DND-41 (cell line): ENCODE measurements around the gene A4GNT.

ENCODE experiments used
- ATAC-seq: fragments of 200-7000 bp; cut with Tn5 transposase; 3 replicates; pipeline ENCODE4 v1.9.1; 2021; ENCODE audit warnings: low read depth; ENCODE audit not compliant: insufficient read depth
- DNase-seq: peaks from one replicate; pipeline ENCODE4 v3.0.0-alpha.2; 2020
- H2AFZ ChIP-seq: 2 replicates; pipeline ENCODE4 v1.6.0; 2012; ENCODE audit warnings: low read depth, low read length
- H3K27ac ChIP-seq: 2 replicates; pipeline ENCODE4 v1.5.1; 2012; ENCODE audit warnings: low read length, inconsistent platforms
- H3K27me3 ChIP-seq: fragments of 200-600 bp; sonication (generic); 2 replicates; pipeline ENCODE4 v1.6.0; 2012; ENCODE audit warnings: low read length, mild to moderate bottlenecking, inconsistent platforms; ENCODE audit not compliant: insufficient read depth, poor library complexity
- H3K36me3 ChIP-seq: 2 replicates; pipeline ENCODE4 v1.5.1; 2012; ENCODE audit warnings: low read length, inconsistent platforms; ENCODE audit not compliant: insufficient read depth
- H3K4me1 ChIP-seq: 2 replicates; pipeline ENCODE4 v1.5.1; 2012; ENCODE audit warnings: mild to moderate bottlenecking, low read length; ENCODE audit not compliant: insufficient read depth
- H3K4me2 ChIP-seq: 2 replicates; pipeline ENCODE4 v1.6.0; 2012; ENCODE audit warnings: mild to moderate bottlenecking, moderate library complexity, low read length, inconsistent platforms; ENCODE audit not compliant: insufficient read depth
- H3K4me3 ChIP-seq, 2 experiments: fragments of 200-600 bp in 1 of 2; shearing (Covaris generic) in 1 of 2; 2 replicates each; pipeline ENCODE4 v1.5.1; 2012 to 2016; ENCODE audit warnings: inconsistent platforms in 2 of 2, low read length in 2 of 2, mild to moderate bottlenecking in 2 of 2, low read depth in 1 of 2, moderate library complexity in 1 of 2
- H3K79me2 ChIP-seq: 2 replicates; pipeline ENCODE4 v1.6.0; 2012; ENCODE audit warnings: low read length, inconsistent platforms; ENCODE audit not compliant: insufficient read depth
- H3K9ac ChIP-seq: 2 replicates; pipeline ENCODE4 v1.6.0; 2012; ENCODE audit warnings: low read depth, mild to moderate bottlenecking, inconsistent platforms, low read length, moderate library complexity
- H3K9me3 ChIP-seq: 2 replicates; pipeline ENCODE4 v1.5.1; 2012; ENCODE audit warnings: low read length, moderate library complexity, mild to moderate bottlenecking, inconsistent platforms; ENCODE audit not compliant: insufficient read depth, severe bottlenecking
- H4K20me1 ChIP-seq: 2 replicates; pipeline ENCODE4 v1.6.0; 2012; ENCODE audit warnings: low read length; ENCODE audit not compliant: insufficient read depth
- EZH2 ChIP-seq: IDR thresholded peaks from 3 replicates; pipeline ENCODE4 v1.6.1; 2012; ENCODE audit warnings: borderline replicate concordance, low read depth, mild to moderate bottlenecking, moderate library complexity, low read length, inconsistent platforms; ENCODE audit not compliant: severe bottlenecking
- TF ChIP-seq, protein P1 (sequence below): IDR thresholded peaks from 2 replicates; pipeline ENCODE4 v1.5.1; 2012; ENCODE audit warnings: borderline replicate concordance, low read length, moderate library complexity, mild to moderate bottlenecking; ENCODE audit not compliant: poor library complexity, severe bottlenecking; ENCODE audit errors: extremely low read depth

Gene A4GNT

DNA sequence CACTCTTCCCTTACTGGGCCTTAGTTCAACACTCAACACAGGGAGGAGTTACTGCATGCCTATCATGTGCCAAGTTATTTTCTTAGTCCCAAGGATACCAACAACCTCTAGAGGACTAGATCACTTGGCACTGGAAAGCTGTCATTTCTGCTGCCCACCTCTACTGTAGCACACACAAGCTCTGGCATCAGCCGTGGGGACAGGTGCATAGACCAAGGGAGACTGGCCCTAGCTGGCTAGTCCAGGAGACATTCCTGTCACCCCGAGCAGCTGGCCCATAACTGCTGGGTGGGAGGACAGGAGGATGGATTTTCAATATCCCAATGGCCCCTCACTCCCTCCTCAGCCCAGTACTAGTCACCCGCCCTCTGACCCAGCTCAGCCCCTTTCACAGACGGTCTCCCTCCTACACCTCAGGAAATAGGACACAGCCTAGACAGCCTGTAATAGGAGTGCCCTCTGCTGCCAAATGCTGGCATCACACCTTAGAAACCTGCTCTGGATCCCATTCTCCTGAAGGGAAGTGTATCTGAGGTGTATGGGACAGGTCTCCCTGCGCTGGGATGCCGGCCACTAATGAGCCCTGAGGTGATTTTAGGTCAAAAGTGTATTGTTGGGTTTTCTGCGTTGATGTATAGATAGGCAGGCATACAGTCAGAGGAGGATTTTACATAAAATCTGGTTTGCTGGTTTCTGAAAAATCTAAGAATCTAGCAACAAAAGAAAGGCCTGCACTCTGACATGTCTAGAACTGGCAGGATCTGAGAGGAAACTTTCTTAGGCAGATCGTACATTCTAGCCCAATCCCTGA is 13.4 kb downstream of the A4GNT start:
- ATAC-seq = peak; percentile 89
- Histone ChIP-seq H2AFZ (no peak overlapping the region), H3K27me3 (no peaks in the 10 kb centered on the region), H4K20me1 (no peaks in the 10 kb centered on the region), H3K27ac (no peak overlapping the region), H3K4me2 (no peak overlapping the region), H3K4me3 (no peak overlapping the region), H3K79me2 (no peaks in the 10 kb centered on the region), H3K36me3 (no peaks in the 10 kb centered on the region), H3K9ac (no peak overlapping the region), H3K9me3 (no peaks in the 10 kb centered on the region), H3K4me1 (no peaks in the 10 kb centered on the region)
- TF ChIP-seq EZH2 = no peak
- TF ChIP-seq, protein P1, sequence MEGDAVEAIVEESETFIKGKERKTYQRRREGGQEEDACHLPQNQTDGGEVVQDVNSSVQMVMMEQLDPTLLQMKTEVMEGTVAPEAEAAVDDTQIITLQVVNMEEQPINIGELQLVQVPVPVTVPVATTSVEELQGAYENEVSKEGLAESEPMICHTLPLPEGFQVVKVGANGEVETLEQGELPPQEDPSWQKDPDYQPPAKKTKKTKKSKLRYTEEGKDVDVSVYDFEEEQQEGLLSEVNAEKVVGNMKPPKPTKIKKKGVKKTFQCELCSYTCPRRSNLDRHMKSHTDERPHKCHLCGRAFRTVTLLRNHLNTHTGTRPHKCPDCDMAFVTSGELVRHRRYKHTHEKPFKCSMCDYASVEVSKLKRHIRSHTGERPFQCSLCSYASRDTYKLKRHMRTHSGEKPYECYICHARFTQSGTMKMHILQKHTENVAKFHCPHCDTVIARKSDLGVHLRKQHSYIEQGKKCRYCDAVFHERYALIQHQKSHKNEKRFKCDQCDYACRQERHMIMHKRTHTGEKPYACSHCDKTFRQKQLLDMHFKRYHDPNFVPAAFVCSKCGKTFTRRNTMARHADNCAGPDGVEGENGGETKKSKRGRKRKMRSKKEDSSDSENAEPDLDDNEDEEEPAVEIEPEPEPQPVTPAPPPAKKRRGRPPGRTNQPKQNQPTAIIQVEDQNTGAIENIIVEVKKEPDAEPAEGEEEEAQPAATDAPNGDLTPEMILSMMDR = peak; percentile 86
- peak; percentile 62 for DNase-seq

DNA sequence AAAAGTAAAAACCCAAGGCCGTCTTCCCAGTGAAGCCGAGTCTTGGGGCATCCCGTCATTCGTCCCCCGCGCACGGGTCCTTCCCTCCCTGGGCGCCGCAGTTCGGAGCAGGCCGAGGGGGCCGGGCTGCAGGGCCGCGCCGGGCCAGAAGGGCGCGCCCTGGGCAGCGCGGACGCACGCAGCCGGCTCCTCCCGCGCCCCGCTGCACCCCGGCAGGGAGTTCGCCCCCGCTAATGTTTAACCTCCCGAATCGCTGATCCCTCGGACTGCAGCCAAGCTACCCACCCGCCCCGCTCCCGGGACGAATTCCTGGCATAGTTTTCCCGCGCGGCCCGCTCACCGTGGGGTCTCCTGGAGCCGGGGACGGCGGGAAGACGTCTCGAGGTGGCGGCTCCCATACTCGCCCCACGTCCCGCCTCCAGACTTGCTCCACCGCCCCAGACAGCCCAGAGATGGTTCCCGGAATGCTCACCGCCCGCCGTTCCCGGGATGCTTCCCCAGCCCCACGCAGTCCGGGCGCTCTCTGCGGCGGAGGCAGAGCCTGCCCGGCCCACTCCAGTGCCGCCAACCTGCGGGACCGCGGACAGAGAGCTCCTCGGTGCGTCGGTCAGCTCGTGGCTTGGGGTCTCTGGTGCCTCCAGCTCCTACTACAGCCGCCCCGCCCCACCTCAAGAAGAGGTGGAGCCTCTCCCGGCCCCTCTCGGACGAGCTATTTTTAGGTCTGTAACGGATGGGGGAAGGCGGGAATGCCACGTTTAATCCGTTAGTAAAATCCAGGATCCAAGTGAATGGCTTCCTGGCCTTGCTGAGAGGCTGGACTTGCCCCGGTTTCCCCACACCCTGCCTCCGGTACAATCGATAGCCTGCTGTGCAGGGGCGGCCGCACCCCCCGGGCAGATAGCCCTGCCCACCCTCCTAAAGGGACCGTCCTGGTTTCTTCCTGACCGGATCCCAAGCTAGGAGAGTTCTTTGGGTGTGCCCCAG is 16.9 kb downstream of the A4GNT start, which contains the start of gene DZIP1L:
Gene DZIP1L, minus strand, starts transcription at position 621 of the 984 bp plus-strand sequence. CDS start 11,637 bp downstream, outside the sequence.
- DNase-seq (no peak), ATAC-seq (no peak)
- H4K20me1 ChIP-seq = no peaks in the 10 kb centered on the region
- no peaks in the 10 kb centered on the region for H3K36me3 ChIP-seq
- no peaks in the 10 kb centered on the region for H3K4me1 ChIP-seq
- H3K27ac ChIP-seq = no peak within 1 kb of the TSS
- no peak within 1 kb of the TSS for H3K9ac ChIP-seq
- H3K4me3 ChIP-seq = no peak within 1 kb of the TSS
- peaks cover 7% of the 10 kb centered on the region for H3K27me3 ChIP-seq
- no peak for TF ChIP-seq EZH2
- TF ChIP-seq, protein P1 = no peak
- no peaks in the 10 kb centered on the region for H3K9me3 ChIP-seq
- no peak within 1 kb of the TSS for H3K4me2 ChIP-seq
- no peaks in the 10 kb centered on the region for H3K79me2 ChIP-seq
- no peak within 1 kb of the TSS for H2AFZ ChIP-seq

- Histone ChIP-seq H2AFZ (no peak overlapping the region), H3K27me3 (peaks cover 7% of the 10 kb centered on the region), H3K9me3 (no peaks in the 10 kb centered on the region), H3K79me2 (no peaks in the 10 kb centered on the region), H3K4me2 (no peak overlapping the region), H3K4me1 (no peaks in the 10 kb centered on the region), H3K4me3 (no peak overlapping the region), H4K20me1 (no peaks in the 10 kb centered on the region), H3K9ac (no peak overlapping the region), H3K27ac (no peak overlapping the region), H3K36me3 (no peaks in the 10 kb centered on the region)
- DNase-seq (no peak), ATAC-seq (no peak)
- TF ChIP-seq, protein P1 = no peak
- no peak for TF ChIP-seq EZH2
These were observed 17.7 kb downstream of the A4GNT start for GRCh38 chr3:138114431-138114918.
